A549 (cell line): ENCODE measurements around the gene ARHGEF28.

Experiments used
- EP300 ChIP-seq, 2 experiments: fragments of >200 bp; sonication (Bioruptor Twin); formaldehyde crosslinking; IDR thresholded peaks; 2 replicates in 1 of 2; 3 replicates in 1 of 2; pipeline ENCODE4 v1.6.1; 2016 to 2017
- TF ChIP-seq, protein P1 (sequence below): fragments of >200 bp; sonication (Bioruptor Twin); formaldehyde crosslinking; IDR thresholded peaks from 3 replicates; pipeline ENCODE4 v1.5.1; 2016

DNA sequence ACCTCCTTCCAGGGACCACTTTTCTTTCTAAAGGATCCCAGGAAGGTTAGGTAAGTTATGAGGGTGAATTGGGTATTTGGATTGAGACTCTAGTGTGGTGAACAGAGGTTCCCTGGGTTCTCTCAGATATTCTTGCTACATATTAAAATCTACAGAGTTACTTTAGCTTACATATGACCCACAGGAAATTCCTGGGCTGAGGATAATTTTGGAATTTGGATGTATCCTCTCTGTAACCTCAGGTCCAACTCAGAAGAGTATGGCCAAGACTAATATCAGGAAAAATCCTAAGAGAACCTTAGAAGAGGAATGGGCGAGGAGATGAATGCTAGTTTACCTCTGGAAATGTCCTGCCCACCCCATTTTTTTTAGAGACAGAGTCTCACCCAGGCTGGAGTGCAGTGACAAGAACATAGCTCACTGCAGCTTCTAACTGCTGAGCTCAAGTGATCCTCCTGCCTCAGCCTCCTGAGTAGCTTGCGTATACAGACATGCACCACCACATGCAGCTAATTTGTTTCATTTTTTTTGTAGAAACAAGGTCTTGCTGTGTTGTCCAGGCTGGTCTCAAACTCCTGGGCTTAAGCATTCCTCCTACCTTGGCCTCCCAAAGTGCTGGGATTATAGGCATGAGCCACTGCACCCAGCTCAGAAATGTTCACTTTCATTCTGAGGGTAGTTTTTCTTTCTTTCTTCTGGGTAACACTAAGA, 196.4 kb downstream of the ARHGEF28 start:
- TF ChIP-seq, protein P1, sequence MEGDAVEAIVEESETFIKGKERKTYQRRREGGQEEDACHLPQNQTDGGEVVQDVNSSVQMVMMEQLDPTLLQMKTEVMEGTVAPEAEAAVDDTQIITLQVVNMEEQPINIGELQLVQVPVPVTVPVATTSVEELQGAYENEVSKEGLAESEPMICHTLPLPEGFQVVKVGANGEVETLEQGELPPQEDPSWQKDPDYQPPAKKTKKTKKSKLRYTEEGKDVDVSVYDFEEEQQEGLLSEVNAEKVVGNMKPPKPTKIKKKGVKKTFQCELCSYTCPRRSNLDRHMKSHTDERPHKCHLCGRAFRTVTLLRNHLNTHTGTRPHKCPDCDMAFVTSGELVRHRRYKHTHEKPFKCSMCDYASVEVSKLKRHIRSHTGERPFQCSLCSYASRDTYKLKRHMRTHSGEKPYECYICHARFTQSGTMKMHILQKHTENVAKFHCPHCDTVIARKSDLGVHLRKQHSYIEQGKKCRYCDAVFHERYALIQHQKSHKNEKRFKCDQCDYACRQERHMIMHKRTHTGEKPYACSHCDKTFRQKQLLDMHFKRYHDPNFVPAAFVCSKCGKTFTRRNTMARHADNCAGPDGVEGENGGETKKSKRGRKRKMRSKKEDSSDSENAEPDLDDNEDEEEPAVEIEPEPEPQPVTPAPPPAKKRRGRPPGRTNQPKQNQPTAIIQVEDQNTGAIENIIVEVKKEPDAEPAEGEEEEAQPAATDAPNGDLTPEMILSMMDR: no peak
- no peak for TF ChIP-seq EP300 (IDR thresholded peaks at IDR 0.05)
